ENCODE data around the gene CLCF1.
"Not testable (repeated sequence)": the region's sequence is repeated elsewhere in the genome, so short reads cannot be mapped to it uniquely, and the experiment has no call there.

- TF ChIP-seq SP2 (CRISPR knock-in tag; IDR thresholded peaks at IDR 0.05); RNF219 (CRISPR knock-in tag; IDR thresholded peaks at IDR 0.05); CTCF (CRISPR knock-in tag; IDR thresholded peaks at IDR 0.05); SNAPC2 (CRISPR knock-in tag; IDR thresholded peaks at IDR 0.05); ZSCAN22 (CRISPR knock-in tag; IDR thresholded peaks at IDR 0.05); BCL3 (CRISPR knock-in tag; IDR thresholded peaks at IDR 0.05); PBX2 (CRISPR knock-in tag; IDR thresholded peaks at IDR 0.05); SMC3 (IDR thresholded peaks at IDR 0.05; ENCODE audit: low read length): not testable (repeated sequence)
These were observed 28.9 kb upstream of the CLCF1 start for GRCh38 chr11:67402192-67402839.

Measured in HepG2 (cell line).